Measurements from ENCODE around the gene RHCG.

RHCG gene

GRCh38 chr15:89506026-89506686 is 9.8 kb upstream of the RHCG start:
- Histone ChIP-seq H3K36me3 (ENCODE audit: low read depth) (0 out of 2 replicates have a peak, but pooled peaks cover 3% of the 10 kb centered on the region), H3K9me3 (ENCODE audit: severe bottlenecking) (no peaks in the 10 kb centered on the region), H3K27ac (ENCODE audit: poor library complexity, severe bottlenecking) (no peak overlapping the region), H3K4me3 (ENCODE audit: severe bottlenecking) (no peak overlapping the region), H3K27me3 (ENCODE audit: insufficient read depth, poor library complexity, severe bottlenecking) (no peaks in the 10 kb centered on the region), H3K4me1 (ENCODE audit: insufficient read depth, poor library complexity, severe bottlenecking) (peaks cover 12% of the 10 kb centered on the region)
- TF ChIP-seq, protein P1, sequence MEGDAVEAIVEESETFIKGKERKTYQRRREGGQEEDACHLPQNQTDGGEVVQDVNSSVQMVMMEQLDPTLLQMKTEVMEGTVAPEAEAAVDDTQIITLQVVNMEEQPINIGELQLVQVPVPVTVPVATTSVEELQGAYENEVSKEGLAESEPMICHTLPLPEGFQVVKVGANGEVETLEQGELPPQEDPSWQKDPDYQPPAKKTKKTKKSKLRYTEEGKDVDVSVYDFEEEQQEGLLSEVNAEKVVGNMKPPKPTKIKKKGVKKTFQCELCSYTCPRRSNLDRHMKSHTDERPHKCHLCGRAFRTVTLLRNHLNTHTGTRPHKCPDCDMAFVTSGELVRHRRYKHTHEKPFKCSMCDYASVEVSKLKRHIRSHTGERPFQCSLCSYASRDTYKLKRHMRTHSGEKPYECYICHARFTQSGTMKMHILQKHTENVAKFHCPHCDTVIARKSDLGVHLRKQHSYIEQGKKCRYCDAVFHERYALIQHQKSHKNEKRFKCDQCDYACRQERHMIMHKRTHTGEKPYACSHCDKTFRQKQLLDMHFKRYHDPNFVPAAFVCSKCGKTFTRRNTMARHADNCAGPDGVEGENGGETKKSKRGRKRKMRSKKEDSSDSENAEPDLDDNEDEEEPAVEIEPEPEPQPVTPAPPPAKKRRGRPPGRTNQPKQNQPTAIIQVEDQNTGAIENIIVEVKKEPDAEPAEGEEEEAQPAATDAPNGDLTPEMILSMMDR (IDR thresholded peaks at IDR 0.05; ENCODE audit: poor library complexity, severe bottlenecking), result no peak
- DNase-seq (ENCODE audit: low spot score) (peak; percentile 24), ATAC-seq (ENCODE audit: low read depth) (no peak)

- no peak overlapping the region for H3K27ac ChIP-seq (ENCODE audit: poor library complexity, severe bottlenecking)
- no peaks in the 10 kb centered on the region for H3K27me3 ChIP-seq (ENCODE audit: insufficient read depth, poor library complexity, severe bottlenecking)
- DNase-seq (ENCODE audit: low spot score), result peak; percentile 40
- H3K4me3 ChIP-seq (ENCODE audit: severe bottlenecking), result no peak overlapping the region
- TF ChIP-seq, protein P1 (IDR thresholded peaks at IDR 0.05; ENCODE audit: poor library complexity, severe bottlenecking), result no peak
- no peak for ATAC-seq (ENCODE audit: low read depth)
- 0 out of 2 replicates have a peak, but pooled peaks cover 3% of the 10 kb centered on the region for H3K36me3 ChIP-seq (ENCODE audit: low read depth)
- H3K4me1 ChIP-seq (ENCODE audit: insufficient read depth, poor library complexity, severe bottlenecking), result peaks cover 14% of the 10 kb centered on the region
- no peaks in the 10 kb centered on the region for H3K9me3 ChIP-seq (ENCODE audit: severe bottlenecking)
Observed at GRCh38 chr15:89504166-89504565, 7.8 kb upstream of the RHCG start.

GRCh38 chr15:89502867-89503595 is 6.6 kb upstream of the RHCG start:
- TF ChIP-seq, protein P1 (IDR thresholded peaks at IDR 0.05; ENCODE audit: poor library complexity, severe bottlenecking), result no peak
- H3K27me3 ChIP-seq (ENCODE audit: insufficient read depth, poor library complexity, severe bottlenecking), result no peaks in the 10 kb centered on the region
- ATAC-seq (ENCODE audit: low read depth), result peak; percentile 37
- no peak overlapping the region for H3K4me3 ChIP-seq (ENCODE audit: severe bottlenecking)
- peak overlapping the region; percentile 1 for H3K27ac ChIP-seq (ENCODE audit: poor library complexity, severe bottlenecking)
- DNase-seq (ENCODE audit: low spot score), result peak; percentile 69
- H3K9me3 ChIP-seq (ENCODE audit: severe bottlenecking), result no peaks in the 10 kb centered on the region
- peaks cover 23% of the 10 kb centered on the region for H3K4me1 ChIP-seq (ENCODE audit: insufficient read depth, poor library complexity, severe bottlenecking)
- H3K36me3 ChIP-seq (ENCODE audit: low read depth), result 0 out of 2 replicates have a peak, but pooled peaks cover 3% of the 10 kb centered on the region

- no peak overlapping the region for H3K4me3 ChIP-seq (ENCODE audit: severe bottlenecking)
- no peaks in the 10 kb centered on the region for H3K27me3 ChIP-seq (ENCODE audit: insufficient read depth, poor library complexity, severe bottlenecking)
- DNase-seq (ENCODE audit: low spot score), result peak; percentile 49
- H3K4me1 ChIP-seq (ENCODE audit: insufficient read depth, poor library complexity, severe bottlenecking), result peaks cover 23% of the 10 kb centered on the region
- H3K27ac ChIP-seq (ENCODE audit: poor library complexity, severe bottlenecking), result no peak overlapping the region
- no peak for ATAC-seq (ENCODE audit: low read depth)
- H3K9me3 ChIP-seq (ENCODE audit: severe bottlenecking), result no peaks in the 10 kb centered on the region
- no peaks in the 10 kb centered on the region for H3K36me3 ChIP-seq (ENCODE audit: low read depth)
- TF ChIP-seq, protein P1 (IDR thresholded peaks at IDR 0.05; ENCODE audit: poor library complexity, severe bottlenecking), result no peak
Observed at GRCh38 chr15:89501646-89502045, 5.3 kb upstream of the RHCG start.

Measured in RWPE2 (cell line).